Measurements from ENCODE around the gene GPATCH1. TPM values are rescaled to one million over a fixed set of nuclear protein-coding genes. Genes with fewer than 3 reads are reported as not detected.

The GPATCH1 gene
- total and polyA plus RNA-seq, 2 of the 13 experiments (the other 11 are each of a cell fraction or from before 2014, with no cell fraction given): 6.8 to 6.9 TPM

- 0 out of 2 replicates have a peak, but pooled peaks have one; percentile 24 for TF ChIP-seq EED (CRISPR knock-in tag; IDR thresholded peaks at IDR 0.05)
These were observed 96.5 kb downstream of the GPATCH1 start (continued) for GRCh38 chr19:33177417-33177979.

Small RNA genes lying within 50 kb of the gene (small RNA-seq; reads per million reads assigned to genes)
- gene AC008521.1 (ENCODE audit: insufficient read depth in 2 of 3, insufficient read length in 3 of 3, low read depth in 2 of 3, low replicate concordance in 1 of 3) (0 reads per million in 3 experiments), gene AC008521.2 (ENCODE audit: insufficient read depth in 2 of 3, insufficient read length in 3 of 3, low read depth in 2 of 3, low replicate concordance in 1 of 3) (0 to 0.33 (median 0) reads per million in 3 experiments)

Other genes starting within 250 kb of the GPATCH1 start
- gene SLC7A9, start 211.4 kb upstream of the GPATCH1 start, total RNA-seq (2016; rRNA removed; fragmentation: Illumina TruSeq; extraction: Trizol): 3.2 and 4.7 TPM in 2 replicates
- gene SLC7A9, start 211.4 kb upstream of the GPATCH1 start, polyA plus RNA-seq (2011; rRNA removed): 8.3 and 8.8 TPM in 2 replicates
- 10.9 and 13.1 TPM in 2 replicates for gene CEP89, start 109.2 kb upstream of the GPATCH1 start, total RNA-seq (2016; rRNA removed; fragmentation: Illumina TruSeq; extraction: Trizol)
- 7.2 TPM in 2 replicates for gene CEP89, start 109.2 kb upstream of the GPATCH1 start, polyA plus RNA-seq (2011; rRNA removed)
- 6.0 and 10.0 TPM in 2 replicates for gene FAAP24, start 108.9 kb upstream of the GPATCH1 start, total RNA-seq (2016; rRNA removed; fragmentation: Illumina TruSeq; extraction: Trizol)
- 1.5 and 2.3 TPM in 2 replicates for gene FAAP24, start 108.9 kb upstream of the GPATCH1 start, polyA plus RNA-seq (2011; rRNA removed)
- gene RHPN2, start 16.3 kb upstream of the GPATCH1 start, total RNA-seq (2016; rRNA removed; fragmentation: Illumina TruSeq; extraction: Trizol): 20.3 and 21.6 TPM in 2 replicates
- gene RHPN2, start 16.3 kb upstream of the GPATCH1 start, polyA plus RNA-seq (2011; rRNA removed): 46.6 and 48.0 TPM in 2 replicates
- gene WDR88, start 50.9 kb downstream of the GPATCH1 start, total RNA-seq (2016; rRNA removed; fragmentation: Illumina TruSeq; extraction: Trizol): not detected in 2 replicates
- 0.09 TPM in 1 of 2 replicates, not detected in the other for gene WDR88, start 50.9 kb downstream of the GPATCH1 start, polyA plus RNA-seq (2011; rRNA removed)
- 45.1 and 51.6 TPM in 2 replicates for gene LRP3, start 113.1 kb downstream of the GPATCH1 start, total RNA-seq (2016; rRNA removed; fragmentation: Illumina TruSeq; extraction: Trizol)
- 17.6 and 30.3 TPM in 2 replicates for gene LRP3, start 113.1 kb downstream of the GPATCH1 start, polyA plus RNA-seq (2011; rRNA removed)
- 0.41 and 2.2 TPM in 2 replicates for gene SLC7A10, start 144.7 kb downstream of the GPATCH1 start, total RNA-seq (2016; rRNA removed; fragmentation: Illumina TruSeq; extraction: Trizol)
- 1.1 TPM in 2 replicates for gene SLC7A10, start 144.7 kb downstream of the GPATCH1 start, polyA plus RNA-seq (2011; rRNA removed)
- gene CEBPA, start 221.4 kb downstream of the GPATCH1 start, total RNA-seq (2016; rRNA removed; fragmentation: Illumina TruSeq; extraction: Trizol): 99.9 and 103 TPM in 2 replicates
- 24.8 and 35.0 TPM in 2 replicates for gene CEBPA, start 221.4 kb downstream of the GPATCH1 start, polyA plus RNA-seq (2011; rRNA removed)